A673 (cell line): Measurements from ENCODE around the gene WWP2. TPM values are rescaled to one million over a fixed set of nuclear protein-coding genes. Genes with fewer than 3 reads are reported as not detected.
A peak's percentile ranks its signal among the peaks of the same experiment; 100 is the strongest.

Experiments
- BruUV-seq: library from RNA; stranded (reverse); fragments of 400-500 nt; replicated peaks from 2 replicates; lab custom pipeline; 2021; lab: Mats Ljungman, UMichigan
- CTCF ChIA-PET: fragments of 300-600 bp; sonication (Branson Sonifier 250); formaldehyde crosslinking; loops from one replicate; lab custom pipeline; 2022; ENCODE audit warnings: antibody characterized with exemption; lab: Charles Lee
- POLR2A ChIA-PET: fragments of 300-600 bp; sonication (Branson Sonifier 250); formaldehyde crosslinking; loops from one replicate; lab custom pipeline; 2022; ENCODE audit warnings: antibody characterized with exemption; ENCODE audit not compliant: low non-redundant PET; lab: Charles Lee
- DNase-seq: peaks from one replicate; pipeline ENCODE4 v3.0.0-alpha.2; 2015; ENCODE audit warnings: low spot score
- H3K27ac ChIP-seq: fragments of 200-600 bp; sonication (generic); 2 replicates; pipeline ENCODE4 v1.5.1; 2016; ENCODE audit warnings: mixed run types, low read depth, mild to moderate bottlenecking, mixed read lengths, antibody characterized with exemption, low read length; ENCODE audit not compliant: poor library complexity, severe bottlenecking
- H3K27me3 ChIP-seq: fragments of 200-600 bp; sonication (generic); replicated peaks from 2 replicates; pipeline ENCODE4 v1.6.1; 2017; ENCODE audit warnings: mixed run types, low read depth, mild to moderate bottlenecking, mixed read lengths, antibody characterized with exemption, low read length; ENCODE audit not compliant: insufficient read depth, poor library complexity
- H3K36me3 ChIP-seq: fragments of 200-600 bp; sonication (generic); 2 replicates; pipeline ENCODE4 v1.6.1; 2016; ENCODE audit warnings: mixed run types, mild to moderate bottlenecking, mixed read lengths, antibody characterized with exemption, low read length; ENCODE audit not compliant: insufficient read depth, poor library complexity, severe bottlenecking
- H3K4me1 ChIP-seq: fragments of 200-600 bp; sonication (generic); 2 replicates; pipeline ENCODE4 v1.6.1; 2017; ENCODE audit warnings: mixed run types, mild to moderate bottlenecking, mixed read lengths, antibody characterized with exemption, low read length; ENCODE audit not compliant: insufficient read depth, poor library complexity, severe bottlenecking
- H3K4me3 ChIP-seq: fragments of 200-600 bp; sonication (generic); 2 replicates; pipeline ENCODE4 v1.5.1; 2016; ENCODE audit warnings: low read depth, mixed run types, mild to moderate bottlenecking, mixed read lengths, low read length; ENCODE audit not compliant: poor library complexity, severe bottlenecking
- H3K9me3 ChIP-seq: fragments of 200-600 bp; sonication (generic); 2 replicates; pipeline ENCODE4 v1.6.1; 2016; ENCODE audit warnings: mixed run types, low read depth, mild to moderate bottlenecking, mixed read lengths, antibody characterized with exemption, low read length; ENCODE audit not compliant: poor library complexity, severe bottlenecking
- EZH2 ChIP-seq: fragments of 200-600 bp; sonication (generic); IDR thresholded peaks from 2 replicates; pipeline ENCODE4 v1.6.1; 2017; ENCODE audit warnings: borderline replicate concordance, low read depth, mild to moderate bottlenecking, mixed read lengths, antibody characterized with exemption, low read length; ENCODE audit not compliant: poor library complexity, severe bottlenecking
- intact Hi-C: fragments of 100-400 bp; cut with micrococcal nuclease; formaldehyde crosslinking; loops from one replicate; pipeline ENCODE4 v1.10.0; 2022; ENCODE audit not compliant: unreplicated experiment
- total RNA-seq: library from RNA; stranded (reverse); gene quantifications from 2 replicates; pipeline ENCODE4 v1.2.3, GENCODE V29; 2021
- TF ChIP-seq, protein P1 (sequence below): fragments of 300-800, 200-600 bp; sonication (generic); conservative IDR thresholded peaks from 2 replicates; pipeline ENCODE4 v1.5.1; 2017; ENCODE audit warnings: low read depth, mild to moderate bottlenecking, antibody characterized with exemption, low read length, moderate library complexity, mixed read lengths

WWP2 gene
- total RNA-seq, 1 experiment from 2014 or later: 32.4 TPM

DNA sequence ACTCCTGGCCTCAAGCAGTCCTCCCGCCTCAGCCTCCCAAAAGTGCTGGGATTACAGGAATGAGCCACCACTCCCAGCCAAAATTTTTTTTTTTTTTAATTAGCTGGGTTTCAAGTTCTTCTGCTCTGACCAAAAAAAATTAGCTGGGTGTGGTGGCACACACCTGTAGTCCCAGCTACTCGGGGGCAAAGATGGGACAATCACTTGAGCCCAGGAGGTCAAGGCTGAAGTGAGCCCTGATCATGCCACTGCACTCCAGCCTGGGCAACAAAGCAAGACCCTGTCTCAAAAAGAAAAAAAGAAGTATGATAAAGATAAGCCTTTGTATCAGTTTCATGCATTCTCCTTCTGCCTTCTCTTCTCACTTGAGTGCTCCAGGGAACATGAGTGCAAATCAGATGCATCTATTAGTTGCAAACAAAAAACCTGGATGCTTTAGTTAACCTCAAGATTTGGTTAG is 37.7 kb upstream of the WWP2 start:
- POLR2A ChIA-PET: no interaction called here

DNA sequence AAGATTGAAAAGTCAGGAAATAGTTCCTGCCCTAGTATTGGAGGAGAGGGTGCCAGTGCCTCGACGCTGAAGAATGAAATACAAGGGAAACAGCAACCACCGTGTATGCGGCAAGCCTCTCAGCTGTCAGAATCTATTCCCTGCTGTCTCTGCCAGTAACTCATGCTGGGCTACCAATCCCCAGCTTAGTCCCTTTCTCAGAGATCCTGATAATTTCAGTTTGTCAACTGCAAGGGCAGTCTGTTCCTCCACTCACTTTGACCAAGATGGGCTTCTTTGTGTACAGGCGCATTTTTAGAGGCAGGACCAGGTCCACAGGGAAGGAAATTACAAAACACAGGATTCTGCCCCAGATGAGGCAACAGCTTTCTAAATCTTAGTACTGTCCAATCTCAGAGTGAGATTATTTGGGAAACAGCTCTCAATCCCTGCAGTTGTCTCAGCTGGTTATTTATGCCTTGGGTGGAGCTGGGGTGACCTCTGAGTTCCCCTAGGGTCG is 37.1 kb upstream of the WWP2 start:
- H3K27me3 ChIP-seq: no peaks in the 10 kb centered on the region
- no peaks in the 10 kb centered on the region for H3K36me3 ChIP-seq
- intact Hi-C loops: no loop called here
- peak; percentile 36 for DNase-seq
- ChIA-PET POLR2A (interaction anchor here (0.5 kb wide), 1 partner anchor 745 kb away, joined by 6 read pairs; no protein-coding TSS in a partner anchor), CTCF (no interaction called here)
- H3K4me1 ChIP-seq: peaks cover 27% of the 10 kb centered on the region
- H3K9me3 ChIP-seq: no peaks in the 10 kb centered on the region
- no TSS peak for BruUV-seq
- H3K27ac ChIP-seq: peak overlapping the region; percentile 67
- no peak overlapping the region for H3K4me3 ChIP-seq
- TF ChIP-seq, protein P1, sequence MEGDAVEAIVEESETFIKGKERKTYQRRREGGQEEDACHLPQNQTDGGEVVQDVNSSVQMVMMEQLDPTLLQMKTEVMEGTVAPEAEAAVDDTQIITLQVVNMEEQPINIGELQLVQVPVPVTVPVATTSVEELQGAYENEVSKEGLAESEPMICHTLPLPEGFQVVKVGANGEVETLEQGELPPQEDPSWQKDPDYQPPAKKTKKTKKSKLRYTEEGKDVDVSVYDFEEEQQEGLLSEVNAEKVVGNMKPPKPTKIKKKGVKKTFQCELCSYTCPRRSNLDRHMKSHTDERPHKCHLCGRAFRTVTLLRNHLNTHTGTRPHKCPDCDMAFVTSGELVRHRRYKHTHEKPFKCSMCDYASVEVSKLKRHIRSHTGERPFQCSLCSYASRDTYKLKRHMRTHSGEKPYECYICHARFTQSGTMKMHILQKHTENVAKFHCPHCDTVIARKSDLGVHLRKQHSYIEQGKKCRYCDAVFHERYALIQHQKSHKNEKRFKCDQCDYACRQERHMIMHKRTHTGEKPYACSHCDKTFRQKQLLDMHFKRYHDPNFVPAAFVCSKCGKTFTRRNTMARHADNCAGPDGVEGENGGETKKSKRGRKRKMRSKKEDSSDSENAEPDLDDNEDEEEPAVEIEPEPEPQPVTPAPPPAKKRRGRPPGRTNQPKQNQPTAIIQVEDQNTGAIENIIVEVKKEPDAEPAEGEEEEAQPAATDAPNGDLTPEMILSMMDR: no peak
- no peak for TF ChIP-seq EZH2

More for the DNA sequence above, 37.7 kb upstream of the WWP2 start:
- peaks cover 27% of the 10 kb centered on the region for H3K4me1 ChIP-seq
- H3K27me3 ChIP-seq: no peaks in the 10 kb centered on the region
- no peaks in the 10 kb centered on the region for H3K36me3 ChIP-seq
- H3K27ac ChIP-seq: peak overlapping the region; percentile 67
- no peak overlapping the region for H3K4me3 ChIP-seq
- intact Hi-C loops: no loop called here
- CTCF ChIA-PET: no interaction called here
- H3K9me3 ChIP-seq: no peaks in the 10 kb centered on the region
- DNase-seq: no peak
- TF ChIP-seq, protein P1: no peak
- TF ChIP-seq EZH2: no peak
- BruUV-seq: no TSS peak

DNA sequence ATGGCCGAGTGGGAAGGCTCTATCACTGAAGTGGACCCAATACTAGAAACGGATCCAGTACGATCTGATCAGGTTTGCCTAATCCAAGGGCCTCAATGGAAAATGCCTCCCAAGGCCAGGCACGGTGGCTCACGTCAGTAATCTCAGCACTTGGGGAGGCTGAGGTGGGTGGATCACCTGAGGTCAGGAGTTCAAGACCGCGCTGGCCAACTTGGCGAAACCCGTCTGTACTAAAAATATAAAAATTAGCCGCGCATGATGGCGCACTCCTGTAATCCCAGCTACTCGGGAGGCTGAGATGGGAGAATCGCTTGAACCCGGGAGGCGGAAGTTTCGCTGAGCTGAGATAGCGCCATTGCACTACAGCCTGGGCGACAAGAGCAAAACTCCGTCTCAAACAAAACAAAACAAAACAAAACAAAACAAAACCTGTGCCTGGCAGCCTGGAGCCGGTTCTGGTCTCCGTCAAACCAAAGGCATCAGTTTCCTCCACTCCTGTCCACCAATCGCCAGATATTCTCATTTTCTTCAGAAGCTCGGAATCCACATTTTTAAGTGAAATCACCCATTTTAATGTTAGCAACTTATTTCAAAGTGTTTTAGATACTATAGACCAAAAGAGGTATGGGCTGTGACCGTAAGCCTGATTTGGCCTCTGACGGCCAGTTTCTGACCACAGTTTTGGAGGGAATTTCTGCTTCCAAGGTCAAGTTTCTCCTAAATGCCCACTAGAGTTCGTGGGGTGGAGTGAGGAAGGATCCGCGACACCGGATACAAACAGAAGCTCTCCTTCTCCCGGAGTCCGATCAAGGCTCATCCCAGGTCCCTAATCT is 36.4 kb upstream of the WWP2 start:
- peak overlapping the region; percentile 88 for H3K27ac ChIP-seq
- H3K36me3 ChIP-seq: no peaks in the 10 kb centered on the region
- no peaks in the 10 kb centered on the region for H3K27me3 ChIP-seq
- TSS peak; percentile 82 for BruUV-seq
- ChIA-PET CTCF (no interaction called here), POLR2A (interaction anchor here (0.6 kb wide), 1 partner anchor 14 kb away, joined by 5 read pairs; no protein-coding TSS in a partner anchor)
- intact Hi-C loops: no loop called here
- peak overlapping the region; percentile 54 for H3K4me3 ChIP-seq
- TF ChIP-seq, protein P1: no peak
- TF ChIP-seq EZH2: no peak
- H3K9me3 ChIP-seq: no peaks in the 10 kb centered on the region
- H3K4me1 ChIP-seq: peaks cover 27% of the 10 kb centered on the region
- DNase-seq: no peak
